Measurements from ENCODE around the gene RAB40AL.

DNA sequence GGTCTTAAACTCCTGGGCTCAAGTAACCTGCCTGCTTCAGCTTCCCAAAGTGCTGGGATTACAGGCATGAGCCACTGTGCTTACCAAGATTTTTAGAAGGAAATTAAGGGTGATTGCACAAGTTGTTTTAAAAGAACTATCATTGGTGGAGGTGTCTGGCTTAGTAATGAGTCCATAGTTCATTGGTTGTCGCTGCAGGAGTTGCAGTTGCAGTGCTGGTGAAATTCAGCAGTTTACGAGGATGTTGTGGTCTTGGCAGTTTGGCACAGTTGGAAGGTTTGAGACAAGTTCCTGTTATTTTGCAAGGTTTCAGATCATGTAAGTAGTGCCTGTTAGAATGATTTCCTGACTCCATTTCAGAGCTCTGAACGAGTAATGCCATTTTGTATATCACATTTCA is 48.1 kb downstream of the RAB40AL start:
- TF ChIP-seq, protein P1, sequence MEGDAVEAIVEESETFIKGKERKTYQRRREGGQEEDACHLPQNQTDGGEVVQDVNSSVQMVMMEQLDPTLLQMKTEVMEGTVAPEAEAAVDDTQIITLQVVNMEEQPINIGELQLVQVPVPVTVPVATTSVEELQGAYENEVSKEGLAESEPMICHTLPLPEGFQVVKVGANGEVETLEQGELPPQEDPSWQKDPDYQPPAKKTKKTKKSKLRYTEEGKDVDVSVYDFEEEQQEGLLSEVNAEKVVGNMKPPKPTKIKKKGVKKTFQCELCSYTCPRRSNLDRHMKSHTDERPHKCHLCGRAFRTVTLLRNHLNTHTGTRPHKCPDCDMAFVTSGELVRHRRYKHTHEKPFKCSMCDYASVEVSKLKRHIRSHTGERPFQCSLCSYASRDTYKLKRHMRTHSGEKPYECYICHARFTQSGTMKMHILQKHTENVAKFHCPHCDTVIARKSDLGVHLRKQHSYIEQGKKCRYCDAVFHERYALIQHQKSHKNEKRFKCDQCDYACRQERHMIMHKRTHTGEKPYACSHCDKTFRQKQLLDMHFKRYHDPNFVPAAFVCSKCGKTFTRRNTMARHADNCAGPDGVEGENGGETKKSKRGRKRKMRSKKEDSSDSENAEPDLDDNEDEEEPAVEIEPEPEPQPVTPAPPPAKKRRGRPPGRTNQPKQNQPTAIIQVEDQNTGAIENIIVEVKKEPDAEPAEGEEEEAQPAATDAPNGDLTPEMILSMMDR (conservative IDR thresholded peaks at IDR 0.05; ENCODE audit: low read length) = no peak
- TF ChIP-seq EZH2phosphoT487 (IDR thresholded peaks at IDR 0.05; ENCODE audit: borderline replicate concordance, low read depth, low read length) = no peak

All from OCI-LY7 (cell line).